ENCODE measurements around the gene REP15. TPM values are rescaled to one million over a fixed set of nuclear protein-coding genes. Genes with fewer than 3 reads are reported as not detected.

REP15 gene
- total and polyA plus RNA-seq, 2 of the 8 experiments (the other 6 are each of a cell fraction or from before 2014, with no cell fraction given): 0.06 to 0.73 TPM

DNA sequence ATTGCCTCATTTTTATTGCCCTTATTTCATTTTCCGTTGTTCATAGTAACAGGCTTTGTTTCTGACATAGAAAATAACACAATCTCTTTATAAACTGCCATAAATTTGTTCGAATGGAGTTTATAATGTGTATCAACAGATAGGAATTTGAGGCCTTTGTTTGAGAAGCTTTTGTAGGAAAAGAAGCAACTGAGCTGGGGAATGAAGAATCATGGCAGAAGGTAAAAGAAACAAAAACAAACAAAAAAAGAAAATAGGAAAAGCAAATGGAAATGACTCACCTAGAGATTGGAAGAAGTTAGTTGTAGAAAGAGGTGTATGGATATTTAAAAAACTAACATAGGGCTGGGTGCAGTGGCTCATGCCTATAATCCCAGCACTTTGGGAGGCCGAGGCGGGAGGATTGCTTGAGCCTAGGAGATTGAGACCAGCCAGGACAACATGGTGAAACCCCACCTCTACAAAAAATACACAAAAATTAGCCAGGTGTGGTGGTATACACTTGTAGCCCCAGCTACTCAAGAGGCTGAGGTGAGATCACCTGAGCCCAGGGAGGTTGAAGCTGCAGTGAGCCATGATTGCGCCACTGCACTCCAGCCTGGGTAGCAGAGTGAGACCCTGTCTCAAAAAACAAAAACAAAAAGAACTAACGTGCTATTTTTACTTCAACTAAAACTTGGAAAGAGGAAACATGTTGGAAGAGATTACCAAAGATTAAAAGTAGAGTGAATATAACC, 523 bp upstream of the REP15 start:
- FAIRE-seq (no peak), DNase-seq (ENCODE audit: low read depth in 1 of 2, low spot score in 2 of 2) (no peak)
- ChIA-PET POLR2A (ENCODE audit: partially characterized antibody) (no interaction called here), CTCF (ENCODE audit: partially characterized antibody) (interaction anchor here (1.4 to 2.3 kb wide), 3 partner anchors 9 to 43 kb away, joined by 3 to 7 read pairs (median 6); no protein-coding TSS in a partner anchor)
- no peaks in the 10 kb centered on the region for H3K23me2 ChIP-seq (ENCODE audit: low read depth, low read length)
- H3K79me1 ChIP-seq (ENCODE audit: low read depth, low read length): no peaks in the 10 kb centered on the region
- no peak overlapping the region for H2AK5ac ChIP-seq (ENCODE audit: low read depth, low read length)
- H2BK5ac ChIP-seq (ENCODE audit: low read depth, low read length): no peak overlapping the region
- no peak overlapping the region for H4K91ac ChIP-seq (replicated peaks; ENCODE audit: insufficient read length, low read length)
- H3K4me2 ChIP-seq (ENCODE audit: insufficient read depth in 1 of 2, low read depth in 2 of 2, low read length in 2 of 2): no peak overlapping the region
- no peaks in the 10 kb centered on the region for H4K20me1 ChIP-seq (replicated peaks in 1 of 2; ENCODE audit: control insufficient read depth in 1 of 2, insufficient read depth in 2 of 2, low read length in 2 of 2)
- no peaks in the 10 kb centered on the region for H3K27me3 ChIP-seq (replicated peaks in 1 of 4; ENCODE audit: control insufficient read depth in 3 of 4, extremely low read depth in 1 of 4, insufficient read depth in 3 of 4, low read length in 3 of 4)
- H4K8ac ChIP-seq (ENCODE audit: extremely low read depth, insufficient read depth, low read length): no peak overlapping the region
- no peak overlapping the region for H3K23ac ChIP-seq (ENCODE audit: insufficient read length)
- no peak overlapping the region for H2AFZ ChIP-seq (ENCODE audit: low read length)
- no peak overlapping the region for H3K56ac ChIP-seq (replicated peaks; ENCODE audit: insufficient read length, low read depth, low read length)
- no peak for TF ChIP-seq EGR1 (IDR thresholded peaks at IDR 0.05; ENCODE audit: borderline replicate concordance, low read depth, low read length)
- TF ChIP-seq YY1 (IDR thresholded peaks at IDR 0.05; ENCODE audit: low read depth, low read length): no peak
- no peak for TF ChIP-seq PHF8 (conservative IDR thresholded peaks at IDR 0.05; ENCODE audit: low read depth, low read length)
- TF ChIP-seq SRF (IDR thresholded peaks at IDR 0.05; ENCODE audit: low read depth, low read length): no peak
- TF ChIP-seq SP2 (IDR thresholded peaks at IDR 0.05; ENCODE audit: low read length): no peak
- no peak for TF ChIP-seq USF2 (IDR thresholded peaks at IDR 0.05; ENCODE audit: low read length)
- no peak for TF ChIP-seq E2F6 (IDR thresholded peaks at IDR 0.05)
- TF ChIP-seq CHD2 (IDR thresholded peaks at IDR 0.05; ENCODE audit: low read length): no peak
- H3K4me1 ChIP-seq (replicated peaks in 1 of 4; ENCODE audit: control insufficient read depth in 3 of 4, insufficient read depth in 4 of 4, low read length in 3 of 4): no peaks in the 10 kb centered on the region
- no peaks in the 10 kb centered on the region for H3K9me3 ChIP-seq (ENCODE audit: insufficient read depth in 2 of 2, low read depth in 1 of 2, low read length in 1 of 2)
- no peak overlapping the region for H3K18ac ChIP-seq (ENCODE audit: extremely low read depth, low read length)
- no peak overlapping the region for H2BK20ac ChIP-seq (ENCODE audit: low read length)
- no peak overlapping the region for H3K9ac ChIP-seq (replicated peaks in 1 of 4; ENCODE audit: extremely low read depth in 1 of 4, low read depth in 3 of 4, low read length in 3 of 4)
- H2BK15ac ChIP-seq (ENCODE audit: low read length): no peak overlapping the region
- H3K36me3 ChIP-seq (ENCODE audit: control insufficient read depth in 2 of 4, insufficient read depth in 4 of 4, low read length in 3 of 4): peaks cover 0 to 4% (median 3%) of the 10 kb centered on the region in 4 experiments; a peak in 3 of 8 replicates
- H3K14ac ChIP-seq (ENCODE audit: insufficient read length): no peak overlapping the region
- no peaks in the 10 kb centered on the region for H3K79me2 ChIP-seq (ENCODE audit: control insufficient read depth in 1 of 2, insufficient read depth in 2 of 2, low read length in 2 of 2)
- no peak overlapping the region for H2BK12ac ChIP-seq (ENCODE audit: low read depth, low read length)
- no peak overlapping the region for H3K27ac ChIP-seq (ENCODE audit: low read depth, low read length)
- no peak overlapping the region for H2BK120ac ChIP-seq (replicated peaks; ENCODE audit: low read depth, low read length)
- WGBS, 2 experiments (ENCODE audit: extremely low coverage in 1 of 2, insufficient coverage in 1 of 2, insufficient read length in 1 of 2, insufficient replicate concordance in 2 of 2, low coverage in 1 of 2, low lambda C conversion rate in 2 of 2, missing lambda C conversion rate in 1 of 2): 91% methylated on average over 6 of the region's 6 CpGs; no CpG with 5 or more reads in 1 of the 2 experiments
- no peak overlapping the region for H3K4ac ChIP-seq (replicated peaks; ENCODE audit: insufficient read length, low read depth, low read length)
- H4K5ac ChIP-seq (ENCODE audit: insufficient read length, low read depth, low read length): no peak overlapping the region
- no peak overlapping the region for H3K4me3 ChIP-seq (ENCODE audit: extremely low read depth in 1 of 4, insufficient read depth in 2 of 4, low read depth in 3 of 4, low read length in 4 of 4)
